Liver (tissue), 9 donors: Measurements from ENCODE around the gene AJUBA. TPM values are rescaled to one million over a fixed set of nuclear protein-coding genes. Genes with fewer than 3 reads are reported as not detected.

ENCODE experiments used
- DNase-seq: peaks from one replicate; pipeline ENCODE4 v3.0.0-alpha.2; 2017; ENCODE audit warnings: low spot score
- H3K27ac ChIP-seq, 2 donors: one replicate each; pipeline ENCODE4 v1.7.0; 2013; ENCODE audit warnings: inconsistent platforms in 2 of 2, low read length in 2 of 2, control low read depth in 1 of 2, low read depth in 1 of 2, mild to moderate bottlenecking in 1 of 2
- H3K27me3 ChIP-seq, 4 donors: one replicate each; pipeline versions ENCODE4 v1.6.1 to v1.7.0; 2013; ENCODE audit warnings: low read length in 3 of 4, inconsistent platforms in 1 of 4, mild to moderate bottlenecking in 1 of 4, moderate library complexity in 1 of 4; ENCODE audit not compliant: control insufficient read depth in 4 of 4, insufficient read depth in 4 of 4
- H3K36me3 ChIP-seq, 4 donors: one replicate each; pipeline versions ENCODE4 v1.6.1 to v1.7.0; 2013; ENCODE audit warnings: low read length in 3 of 4, mild to moderate bottlenecking in 3 of 4, low read depth in 1 of 4, moderate library complexity in 1 of 4; ENCODE audit not compliant: control insufficient read depth in 4 of 4, insufficient read depth in 3 of 4
- H3K4me1 ChIP-seq, 4 donors: one replicate each; pipeline versions ENCODE4 v1.6.1 to v1.7.0; 2013; ENCODE audit warnings: low read length in 3 of 4, mild to moderate bottlenecking in 3 of 4, moderate library complexity in 1 of 4; ENCODE audit not compliant: control insufficient read depth in 4 of 4, insufficient read depth in 4 of 4
- H3K4me3 ChIP-seq, 3 donors: one replicate each; pipeline versions ENCODE4 v1.6.1 to v1.7.0; 2013; ENCODE audit warnings: low read length in 3 of 3, control low read depth in 1 of 3, low read depth in 1 of 3, mild to moderate bottlenecking in 1 of 3
- H3K9ac ChIP-seq, 2 donors: one replicate each; pipeline ENCODE4 v1.7.0; 2013; ENCODE audit warnings: low read length in 2 of 2, mild to moderate bottlenecking in 2 of 2, moderate library complexity in 2 of 2, control low read depth in 1 of 2, low read depth in 1 of 2
- H3K9me3 ChIP-seq, 4 donors: one replicate each; pipeline versions ENCODE4 v1.6.1 to v1.7.0; 2013; ENCODE audit warnings: low read length in 3 of 4; ENCODE audit not compliant: control insufficient read depth in 4 of 4
- ATF3 ChIP-seq: IDR thresholded peaks from 2 replicates; pipeline ENCODE4 v1.6.1; 2016; ENCODE audit warnings: antibody characterized with exemption
- FOXA1 ChIP-seq: IDR thresholded peaks from 2 replicates; pipeline ENCODE4 v1.6.1; 2016; ENCODE audit warnings: antibody characterized with exemption
- WGBS: extraction: QIAGEN DNeasy Blood & Tissue Kit; methylation state at CpG from one replicate; pipeline ENCODE4 v1.1.7; 2013; 5-methylcytosine and 5-hydroxymethylcytosine counted together
- polyA plus RNA-seq, 2 donors: library from polyadenylated mRNA; stranded (reverse) in 1 of 2; unstranded in 1 of 2; fragments of 200-250 nt in 1 of 2; fragments of >200 nt in 1 of 2; fragmentation: Nextera tagmentation in 1 of 2; extraction: Ambion mirVana in 1 of 2; gene quantifications; one replicate each; pipeline versions ENCODE4 v1.2.1 to v1.2.3, GENCODE V29; 2013 to 2015
- total RNA-seq, 2 donors: library from RNA; depleted of rRNA; stranded (reverse); fragments of >200 nt; gene quantifications; one replicate each; pipeline ENCODE4 v1.2.3, GENCODE V29; 2014
- donor health status: healthy.
- donor health status: healthy.
- donor health status: healthy.
- donor health status: healthy.
- donor health status: healthy.

AJUBA gene
- total and polyA plus RNA-seq, 4 donors = 15.5 to 34.9 (median 19.6) TPM

DNA sequence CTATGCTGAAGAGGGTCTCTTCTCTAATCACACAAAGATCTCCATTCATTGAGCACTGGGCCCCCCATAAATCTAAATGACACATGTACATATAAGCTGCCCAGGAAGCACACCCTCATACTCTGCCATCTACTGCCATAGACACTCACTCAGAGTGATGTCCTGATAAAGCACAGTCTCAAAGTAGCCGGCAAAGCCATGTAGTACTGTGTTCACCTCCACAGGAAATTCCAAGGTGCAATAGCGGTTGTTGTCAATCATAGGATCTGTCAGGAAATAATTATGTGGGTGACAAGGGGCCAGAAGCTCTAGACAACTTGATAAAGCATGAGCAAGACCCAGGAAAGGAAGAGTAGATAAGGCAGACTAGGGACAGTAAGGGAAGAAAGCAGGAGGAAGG lies 60.1 kb downstream of the AJUBA start:
- no peak for DNase-seq
- Histone ChIP-seq H3K4me3 (no peak overlapping the region), H3K36me3 (peaks cover 6 to 46% (median 37%) of the 10 kb centered on the region in 4 donors), H3K4me1 (peaks cover 4 to 13% (median 8%) of the 10 kb centered on the region in 4 donors), H3K9ac (no peak overlapping the region), H3K27me3 (no peaks in the 10 kb centered on the region), H3K9me3 (no peaks in the 10 kb centered on the region), H3K27ac (no peak overlapping the region)
- WGBS = 91% methylated on average over 2 of the region's 2 CpGs
- TF ChIP-seq ATF3 = no peak
- no peak for TF ChIP-seq FOXA1

Other genes starting within 250 kb of the AJUBA start
- 10 to 100 TPM; 59.3 to 64.2 TPM for gene OXA1L, start 215.9 kb downstream of the AJUBA start, total RNA-seq
- gene OXA1L, start 215.9 kb downstream of the AJUBA start, polyA plus RNA-seq = 100 to 1,000 TPM in 1 of 2 donors, 10 to 100 TPM in 1; 53.6 to 106 TPM
- gene SLC7A7, start 167.1 kb downstream of the AJUBA start, total RNA-seq = 10 to 100 TPM in 1 of 2 donors, 1 to 10 TPM in 1; 9.2 to 14.3 TPM
- 1 to 10 TPM; 2.8 to 8.3 TPM for gene SLC7A7, start 167.1 kb downstream of the AJUBA start, polyA plus RNA-seq
- 10 to 100 TPM in 1 of 2 donors, 1 to 10 TPM in 1; 9.1 to 19.1 TPM for gene MRPL52, start 152.7 kb downstream of the AJUBA start, total RNA-seq
- gene MRPL52, start 152.7 kb downstream of the AJUBA start, polyA plus RNA-seq = 100 to 1,000 TPM in 1 of 2 donors, 10 to 100 TPM in 1; 54.1 to 142 TPM
- gene MMP14, start 146.0 kb downstream of the AJUBA start, total RNA-seq = 1 to 10 TPM; 7.6 to 8.4 TPM
- 10 to 100 TPM in 1 of 2 donors, under 1 TPM in 1; 0.86 to 10.6 TPM for gene MMP14, start 146.0 kb downstream of the AJUBA start, polyA plus RNA-seq
- 10 to 100 TPM; 30.0 to 32.6 TPM for gene LRP10, start 110.8 kb downstream of the AJUBA start, total RNA-seq
- 10 to 100 TPM; 19.5 to 61.7 TPM for gene LRP10, start 110.8 kb downstream of the AJUBA start, polyA plus RNA-seq
- under 1 TPM; 0.08 to 0.14 TPM for gene REM2, start 99.3 kb downstream of the AJUBA start, total RNA-seq
- under 1 TPM in 1 of 2 donors, not detected in 1; 0.11 TPM for gene REM2, start 99.3 kb downstream of the AJUBA start, polyA plus RNA-seq
- 100 to 1,000 TPM in 1 of 2 donors, 10 to 100 TPM in 1; 36.7 to 242 TPM for gene RBM23, start 63.4 kb downstream of the AJUBA start, total RNA-seq
- gene RBM23, start 63.4 kb downstream of the AJUBA start, polyA plus RNA-seq = 10 to 100 TPM; 22.3 to 26.0 TPM
- gene PRMT5, start 53.2 kb downstream of the AJUBA start, total RNA-seq = 10 to 100 TPM; 26.2 to 27.5 TPM
- 10 to 100 TPM; 14.1 to 28.2 TPM for gene PRMT5, start 53.2 kb downstream of the AJUBA start, polyA plus RNA-seq
- 10 to 100 TPM; 11.9 to 32.8 TPM for gene HAUS4, start 25.5 kb downstream of the AJUBA start, total RNA-seq
- 1 to 10 TPM; 5.8 to 7.9 TPM for gene HAUS4, start 25.5 kb downstream of the AJUBA start, polyA plus RNA-seq
- gene C14orf93, start 27.6 kb upstream of the AJUBA start, total RNA-seq = 1 to 10 TPM; 3.8 to 7.1 TPM
- gene C14orf93, start 27.6 kb upstream of the AJUBA start, polyA plus RNA-seq = 1 to 10 TPM; 2.1 to 3.0 TPM
- gene PSMB5, start 52.3 kb upstream of the AJUBA start, total RNA-seq = 10 to 100 TPM; 74.0 to 88.2 TPM
- gene PSMB5, start 52.3 kb upstream of the AJUBA start, polyA plus RNA-seq = 100 to 1,000 TPM; 102 to 152 TPM
- not detected for gene PSMB11, start 59.7 kb upstream of the AJUBA start, total RNA-seq
- gene PSMB11, start 59.7 kb upstream of the AJUBA start, polyA plus RNA-seq = not detected
- under 1 TPM; 0.23 to 0.50 TPM for gene CDH24, start 75.0 kb upstream of the AJUBA start, total RNA-seq
- under 1 TPM in 1 of 2 donors, not detected in 1; 0.38 TPM for gene CDH24, start 75.0 kb upstream of the AJUBA start, polyA plus RNA-seq
- gene ACIN1, start 112.6 kb upstream of the AJUBA start, total RNA-seq = 10 to 100 TPM; 49.3 to 50.6 TPM
- 10 to 100 TPM in 1 of 2 donors, 1 to 10 TPM in 1; 8.1 to 24.9 TPM for gene ACIN1, start 112.6 kb upstream of the AJUBA start, polyA plus RNA-seq
- 10 to 100 TPM in 1 of 2 donors, 1 to 10 TPM in 1; 9.0 to 16.1 TPM for gene C14orf119, start 113.0 kb upstream of the AJUBA start, total RNA-seq
- gene C14orf119, start 113.0 kb upstream of the AJUBA start, polyA plus RNA-seq = 10 to 100 TPM; 19.3 to 27.1 TPM
- not detected for gene CIROP, start 122.4 kb upstream of the AJUBA start, total RNA-seq
- gene CIROP, start 122.4 kb upstream of the AJUBA start, polyA plus RNA-seq = not detected
- 1 to 10 TPM in 1 of 2 donors, under 1 TPM in 1; 0.08 to 4.4 TPM for gene CEBPE, start 136.7 kb upstream of the AJUBA start, total RNA-seq
- gene CEBPE, start 136.7 kb upstream of the AJUBA start, polyA plus RNA-seq = under 1 TPM in 1 of 2 donors, not detected in 1; 0.16 TPM
- gene SLC7A8, start 201.1 kb upstream of the AJUBA start, total RNA-seq = 1 to 10 TPM; 4.5 to 9.8 TPM
- 1 to 10 TPM; 2.6 to 6.2 TPM for gene SLC7A8, start 201.1 kb upstream of the AJUBA start, polyA plus RNA-seq